ENCODE results near the gene LRP5. TPM values are rescaled to one million over a fixed set of nuclear protein-coding genes. Genes with fewer than 3 reads are reported as not detected.
A peak's percentile ranks its signal among the peaks of the same experiment; 100 is the strongest.

LRP5 gene
- polyA plus RNA-seq (ENCODE audit: insufficient read length in 10 of 10) = 10 to 100 TPM; 38.0 to 66.2 (median 46.8) TPM
- long read RNA-seq, donor 1, full-length matches to known transcripts = 2 of 2 reads
- long read RNA-seq, donor 1, partial matches to known transcripts = 0 of 2 reads
- long read RNA-seq, donor 1, other reads (novel, unspliced or antisense) = 0 of 2 reads
- long read RNA-seq, donor 2, full-length matches to known transcripts = 1 of 1 reads
- long read RNA-seq, donor 2, partial matches to known transcripts = 0 of 1 reads
- long read RNA-seq, donor 2, other reads (novel, unspliced or antisense) = 0 of 1 reads
- long read RNA-seq, donor 3 = 0 reads
- long read RNA-seq, donor 4, full-length matches to known transcripts = 3 of 3 reads
- long read RNA-seq, donor 4, partial matches to known transcripts = 0 of 3 reads
- long read RNA-seq, donor 4, other reads (novel, unspliced or antisense) = 0 of 3 reads
- long read RNA-seq, donor 5 = 0 reads
- long read RNA-seq, donor 6, full-length matches to known transcripts = 1 of 1 reads
- long read RNA-seq, donor 6, partial matches to known transcripts = 0 of 1 reads
- long read RNA-seq, donor 6, other reads (novel, unspliced or antisense) = 0 of 1 reads
- long read RNA-seq, donor 7, full-length matches to known transcripts = 2 of 2 reads
- long read RNA-seq, donor 7, partial matches to known transcripts = 0 of 2 reads
- long read RNA-seq, donor 7, other reads (novel, unspliced or antisense) = 0 of 2 reads
- long read RNA-seq, donor 8, full-length matches to known transcripts = 1 of 1 reads
- long read RNA-seq, donor 8, partial matches to known transcripts = 0 of 1 reads
- long read RNA-seq, donor 8, other reads (novel, unspliced or antisense) = 0 of 1 reads
- long read RNA-seq, donor 9 = 0 reads

DNA sequence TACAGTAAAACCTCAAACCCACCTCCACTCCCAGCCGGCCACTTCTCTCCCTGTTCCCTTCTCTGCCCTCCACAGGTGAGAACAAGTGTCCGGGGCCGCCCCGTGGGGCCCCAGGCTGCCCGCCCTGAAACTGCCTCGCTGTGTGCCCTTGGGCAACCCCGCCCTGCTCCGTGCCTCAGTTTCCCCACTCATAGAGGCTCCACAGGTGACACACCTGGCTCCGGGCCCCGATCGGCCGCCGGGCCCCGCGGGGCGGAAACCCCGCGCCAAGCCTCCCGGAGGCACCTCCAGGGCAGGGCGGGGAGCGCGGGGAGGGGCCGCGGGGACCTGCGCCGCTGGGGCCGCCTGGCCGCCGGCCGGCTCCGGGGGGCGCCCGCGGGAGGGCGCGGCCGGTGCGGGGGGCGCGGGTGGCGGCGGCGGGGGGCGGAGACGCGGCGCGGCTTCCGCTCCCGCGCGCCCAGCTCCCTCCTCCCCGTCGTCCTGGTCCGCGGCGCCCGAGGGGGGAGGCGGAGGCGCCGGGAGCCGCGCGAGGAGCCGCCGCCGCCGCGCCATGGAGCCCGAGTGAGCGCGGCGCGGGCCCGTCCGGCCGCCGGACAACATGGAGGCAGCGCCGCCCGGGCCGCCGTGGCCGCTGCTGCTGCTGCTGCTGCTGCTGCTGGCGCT, at the start of gene LRP5:
TSS of gene LRP5 (plus strand) at position 475 of the 663 bp plus-strand sequence. CDS start at position 599, 124 bp downstream.
- DNase-seq = no peak

DNA sequence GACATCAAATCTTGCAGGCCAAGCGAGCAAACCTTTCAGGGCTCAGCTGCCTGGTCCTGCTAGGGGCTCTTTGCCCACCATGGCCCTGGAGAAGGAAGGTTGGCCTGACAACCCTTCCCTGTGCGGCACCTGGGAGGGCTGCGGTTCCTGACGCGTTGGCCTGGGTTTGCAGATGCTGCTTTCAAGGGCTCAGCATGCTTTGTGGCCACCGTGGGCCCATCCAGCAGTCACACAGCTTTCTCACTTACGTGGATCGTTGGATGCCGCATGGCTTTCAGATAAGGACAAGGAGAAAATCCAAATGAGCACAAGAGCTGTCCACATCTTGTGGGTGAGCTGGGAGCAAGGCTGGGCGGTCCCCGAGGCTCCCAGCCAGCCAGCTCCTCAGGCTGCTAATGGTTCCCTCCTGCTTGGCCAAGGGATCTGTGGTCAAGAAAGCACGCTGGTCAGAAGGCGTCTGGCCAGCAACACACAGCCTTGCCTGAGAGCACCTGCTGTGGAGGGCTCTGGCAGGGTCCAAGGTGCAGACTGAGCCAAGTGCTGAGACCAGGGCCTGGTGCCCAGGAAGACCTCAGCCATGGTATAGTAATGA, 48.9 kb upstream of the LRP5 start:
- DNase-seq = no peak

DNA sequence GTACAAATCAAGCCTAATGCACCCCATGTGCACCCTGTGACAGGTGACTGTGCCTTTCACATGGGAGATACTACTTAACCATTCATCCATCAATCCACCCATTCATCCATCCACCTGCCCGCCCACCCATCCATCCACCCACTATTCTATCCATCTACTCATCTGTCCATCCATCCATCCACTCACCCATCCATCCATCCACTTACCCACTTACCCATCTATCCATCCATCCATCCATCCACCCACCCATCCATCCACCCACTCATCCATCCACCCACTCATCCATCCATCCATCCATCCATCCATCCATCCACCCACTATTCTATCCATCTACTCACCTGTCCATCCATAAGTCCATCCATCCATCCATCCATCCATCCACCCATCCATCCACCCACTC, 48.1 kb upstream of the LRP5 start:
- DNase-seq = no peak

DNA sequence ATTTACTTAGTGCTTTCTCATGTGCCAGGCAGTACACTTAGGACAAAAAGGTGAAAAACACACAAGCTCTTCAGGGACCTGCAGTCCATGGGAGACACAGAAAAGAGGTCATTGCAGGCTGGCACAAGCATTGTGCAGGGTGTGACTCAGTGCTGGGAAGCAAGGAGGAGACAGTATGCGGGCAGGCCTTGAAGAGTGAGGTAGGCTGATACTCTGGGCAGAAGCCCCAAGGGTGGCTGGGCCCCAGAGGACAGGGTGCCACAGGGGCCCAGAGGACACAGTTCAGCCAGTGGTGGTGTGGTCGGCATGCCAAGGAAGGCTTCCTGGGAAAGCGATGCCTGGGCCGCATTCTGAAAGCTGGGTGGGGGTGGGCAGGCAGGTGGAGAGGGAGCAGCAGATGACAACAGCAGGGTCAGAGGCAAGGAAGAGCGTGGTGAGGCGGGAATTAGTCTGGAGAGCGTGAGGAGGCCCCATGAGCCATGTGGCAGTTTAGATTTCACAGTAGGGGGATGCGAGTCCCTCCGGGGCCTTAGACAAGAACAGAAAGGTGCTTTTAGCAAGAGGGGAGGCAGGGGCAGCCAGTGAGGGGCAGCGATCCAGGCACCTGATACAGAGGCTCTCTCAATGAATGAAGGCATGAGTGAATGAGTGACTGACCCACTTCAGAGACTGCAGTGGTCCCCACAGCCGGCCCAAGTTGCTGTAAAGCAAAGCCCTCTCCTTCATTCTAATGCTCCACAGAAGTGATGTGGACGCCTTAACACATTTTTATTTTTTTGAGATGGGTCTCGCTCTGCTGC, 47.5 kb upstream of the LRP5 start:
- no peak for DNase-seq

DNA sequence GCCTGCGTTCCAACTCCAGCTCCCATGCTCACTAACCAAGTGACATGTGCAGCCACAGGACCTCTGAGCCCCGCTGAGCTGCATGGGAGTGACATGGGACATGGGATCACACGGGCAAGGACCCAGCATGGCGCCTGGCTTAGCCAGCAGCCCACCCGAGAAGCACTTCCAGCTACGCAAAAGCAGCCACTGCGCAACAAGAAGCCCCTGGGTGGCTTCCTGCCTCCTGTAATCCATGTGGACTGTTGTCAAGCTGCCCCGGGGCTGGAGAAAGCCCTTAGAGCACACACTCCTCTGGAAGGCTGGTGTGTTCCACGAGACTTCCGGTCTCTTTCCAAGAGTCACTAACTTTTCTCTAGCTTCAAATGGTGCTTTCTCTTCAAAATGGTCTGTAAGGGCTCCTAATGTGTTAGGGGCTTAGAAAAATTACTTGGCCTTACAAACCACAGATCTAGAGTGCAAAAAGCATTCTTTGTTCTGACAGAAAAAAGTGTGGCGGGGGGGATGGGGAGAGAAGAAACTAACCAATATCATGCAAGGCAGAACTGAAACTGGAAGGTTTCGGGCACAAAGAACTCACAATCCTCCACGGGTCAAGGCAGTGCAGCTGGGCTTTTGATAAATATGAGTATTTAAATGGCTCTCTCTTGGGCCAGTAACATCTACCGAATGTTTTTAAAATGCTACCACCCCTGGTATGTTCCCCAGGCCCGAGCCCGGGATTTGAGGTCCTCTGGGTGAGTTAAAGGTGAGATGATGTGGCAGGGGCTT, 46.1 kb upstream of the LRP5 start:
- no peak for DNase-seq

DNA sequence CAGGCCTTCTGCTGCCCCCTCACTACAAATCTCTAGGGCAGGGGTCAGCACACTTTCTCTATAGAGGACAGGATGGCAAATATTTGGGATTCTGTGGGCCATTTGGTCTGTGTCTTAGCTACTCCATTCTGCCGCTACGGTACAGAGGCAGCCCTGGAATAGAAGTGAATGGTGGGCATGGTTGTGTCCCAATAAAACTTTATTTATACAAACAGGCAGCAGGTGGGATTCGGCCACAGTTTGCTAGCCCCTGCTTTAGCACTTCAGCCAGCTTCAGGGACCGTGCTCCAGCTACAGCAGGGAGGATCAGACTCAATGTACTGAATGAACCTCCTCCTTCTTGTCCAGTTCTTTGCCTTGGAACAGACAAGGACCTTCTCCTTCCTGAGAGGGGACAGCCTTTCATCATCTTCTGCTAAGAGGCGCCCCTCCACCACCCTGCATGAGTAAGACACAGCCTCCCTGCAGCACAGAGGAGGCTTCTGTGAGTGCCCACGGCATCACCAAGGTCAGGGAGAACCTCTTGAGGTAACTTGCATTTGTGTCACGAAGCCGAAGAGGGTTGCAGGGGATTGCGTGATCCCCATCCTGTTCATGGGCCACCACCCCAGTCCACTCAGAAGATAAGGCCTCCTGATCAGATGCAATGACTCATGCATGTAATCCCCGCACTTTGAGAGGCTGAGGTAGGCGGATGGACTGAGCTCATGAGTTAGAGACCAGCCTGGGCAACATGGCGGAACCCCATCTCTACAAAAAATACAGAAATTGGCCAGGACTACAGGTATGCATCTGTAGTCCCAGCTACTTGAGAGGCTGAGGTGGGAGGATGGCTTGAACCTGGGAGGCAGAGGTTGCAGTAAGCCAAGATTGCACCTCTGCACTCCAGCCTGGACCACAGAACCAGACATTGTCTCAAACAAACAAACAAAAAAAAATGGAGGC, 45.2 kb upstream of the LRP5 start:
- DNase-seq = no peak

DNA sequence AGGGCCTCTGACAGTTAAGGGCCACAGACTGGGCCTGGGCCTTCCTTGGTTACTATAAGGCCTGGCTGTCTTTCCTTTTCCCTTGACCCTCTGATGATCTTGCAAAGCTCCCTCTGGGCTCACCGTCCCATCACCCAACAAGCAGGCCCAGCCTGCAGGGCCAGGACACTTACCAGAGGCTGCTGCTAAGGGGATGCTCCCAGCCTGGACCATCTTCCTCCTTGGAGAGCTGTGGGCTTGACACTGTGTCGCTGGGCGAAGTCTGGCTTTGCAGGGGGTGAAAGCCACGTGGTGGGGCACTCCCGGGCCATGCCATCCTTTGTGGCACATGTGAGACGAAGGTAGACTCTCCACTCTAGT, 44.5 kb upstream of the LRP5 start:
- no peak for DNase-seq

DNA sequence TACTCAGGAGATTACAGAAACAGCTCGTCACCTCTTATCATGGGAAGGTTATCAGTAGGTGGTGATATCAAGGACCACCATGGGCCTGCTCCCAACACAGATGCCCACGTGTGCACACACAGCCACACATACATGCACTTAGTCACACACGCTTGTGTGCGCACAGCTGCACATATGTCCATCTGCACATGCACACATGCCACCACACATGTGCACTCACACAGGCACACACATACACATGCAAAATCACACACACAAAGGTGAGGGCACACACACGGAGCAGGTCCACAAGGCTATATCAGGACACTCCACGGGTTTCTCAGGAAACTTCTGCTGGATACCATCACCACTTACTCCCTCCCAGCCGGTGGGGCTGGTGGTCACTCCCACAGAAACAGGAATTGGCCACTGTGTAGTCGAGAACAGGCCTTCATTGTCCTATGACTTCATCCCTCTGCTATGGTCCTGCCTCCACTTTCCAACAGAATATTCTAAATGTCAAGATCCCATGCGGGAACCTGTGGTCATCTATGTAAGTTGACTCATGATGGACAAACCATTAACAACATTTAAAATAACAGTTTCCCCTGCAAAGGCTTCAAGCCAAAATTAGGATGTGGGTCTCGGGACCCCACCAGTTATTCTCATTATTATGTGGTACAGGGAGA, 42.8 kb upstream of the LRP5 start:
- DNase-seq = peak in 2 of 3 donors; percentile 24 to 35

DNA sequence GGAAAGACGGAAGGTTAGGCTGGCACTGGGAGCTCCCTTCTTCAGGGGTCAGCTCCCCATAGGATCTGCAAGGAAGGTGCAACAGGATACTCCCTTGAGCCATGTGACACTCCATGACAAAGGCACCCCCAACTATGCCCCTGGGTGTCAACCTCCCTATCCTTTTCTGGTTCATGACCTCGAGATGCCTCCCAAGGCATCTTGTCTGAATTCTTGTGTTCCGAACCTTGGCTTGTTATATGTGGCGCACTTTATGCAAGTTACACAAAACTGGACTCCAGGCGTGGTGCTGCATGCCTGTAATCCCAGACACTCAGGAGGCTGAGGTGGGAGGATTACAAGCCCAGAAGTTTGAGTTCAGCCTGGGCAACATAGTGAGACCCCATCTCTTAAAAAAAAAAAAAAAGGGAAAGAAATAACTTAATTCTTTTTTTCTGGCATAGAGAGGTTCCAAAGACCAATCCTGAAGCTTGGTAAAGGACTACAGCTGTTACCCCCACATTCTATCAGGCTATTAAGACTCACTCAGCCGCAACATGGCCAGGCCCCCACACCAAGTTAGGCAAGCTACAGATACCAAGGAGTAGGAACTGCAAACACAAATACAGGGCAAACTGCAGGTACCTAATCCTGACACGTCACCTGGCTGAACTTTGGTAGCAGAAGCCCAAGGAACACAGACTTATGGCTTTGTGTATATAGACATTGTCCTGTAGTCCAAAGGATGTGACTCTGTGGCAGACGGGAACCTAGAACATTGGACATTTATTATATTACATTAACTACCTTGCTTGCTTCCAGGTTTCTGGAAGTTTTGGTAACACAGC, 42.0 kb upstream of the LRP5 start:
- no peak for DNase-seq

DNA sequence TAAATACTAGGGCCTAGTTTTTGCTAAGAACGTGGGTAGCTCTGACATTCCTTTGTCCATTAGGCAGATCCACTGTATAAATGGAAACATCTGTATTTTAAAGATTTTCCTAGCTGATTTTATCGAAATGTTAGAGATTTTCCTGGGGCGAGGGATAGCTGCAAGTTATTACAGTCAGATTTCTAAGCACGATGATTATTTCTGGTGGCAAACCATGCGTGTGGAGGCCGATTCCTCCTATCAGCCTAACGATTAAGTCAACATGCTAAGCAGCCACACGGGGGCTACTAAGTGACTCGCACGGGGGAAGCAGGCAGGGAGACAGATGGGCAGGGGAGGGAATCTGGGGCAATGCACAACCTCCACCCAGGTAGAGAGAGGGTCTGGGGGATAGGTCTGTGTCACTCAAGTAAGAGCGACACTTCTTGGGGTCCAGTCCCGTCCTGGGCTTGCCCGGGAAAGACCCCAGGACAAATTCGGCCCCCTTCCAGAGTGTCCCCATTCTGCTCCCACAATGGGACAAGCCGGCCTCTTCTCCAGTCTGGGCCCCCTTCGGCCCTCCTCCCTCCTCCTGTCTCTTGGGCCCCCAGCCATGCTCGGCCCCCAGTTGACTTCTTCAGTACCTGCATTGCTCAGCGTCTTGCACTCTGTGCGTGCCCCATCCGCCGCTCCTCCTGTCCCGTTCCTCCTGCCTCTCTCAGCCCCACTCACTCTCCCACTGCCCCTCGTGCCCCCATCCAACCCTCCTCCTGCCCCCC, 41.2 kb upstream of the LRP5 start:
- peak; percentile 64 to 87 (median 69) for DNase-seq

DNA sequence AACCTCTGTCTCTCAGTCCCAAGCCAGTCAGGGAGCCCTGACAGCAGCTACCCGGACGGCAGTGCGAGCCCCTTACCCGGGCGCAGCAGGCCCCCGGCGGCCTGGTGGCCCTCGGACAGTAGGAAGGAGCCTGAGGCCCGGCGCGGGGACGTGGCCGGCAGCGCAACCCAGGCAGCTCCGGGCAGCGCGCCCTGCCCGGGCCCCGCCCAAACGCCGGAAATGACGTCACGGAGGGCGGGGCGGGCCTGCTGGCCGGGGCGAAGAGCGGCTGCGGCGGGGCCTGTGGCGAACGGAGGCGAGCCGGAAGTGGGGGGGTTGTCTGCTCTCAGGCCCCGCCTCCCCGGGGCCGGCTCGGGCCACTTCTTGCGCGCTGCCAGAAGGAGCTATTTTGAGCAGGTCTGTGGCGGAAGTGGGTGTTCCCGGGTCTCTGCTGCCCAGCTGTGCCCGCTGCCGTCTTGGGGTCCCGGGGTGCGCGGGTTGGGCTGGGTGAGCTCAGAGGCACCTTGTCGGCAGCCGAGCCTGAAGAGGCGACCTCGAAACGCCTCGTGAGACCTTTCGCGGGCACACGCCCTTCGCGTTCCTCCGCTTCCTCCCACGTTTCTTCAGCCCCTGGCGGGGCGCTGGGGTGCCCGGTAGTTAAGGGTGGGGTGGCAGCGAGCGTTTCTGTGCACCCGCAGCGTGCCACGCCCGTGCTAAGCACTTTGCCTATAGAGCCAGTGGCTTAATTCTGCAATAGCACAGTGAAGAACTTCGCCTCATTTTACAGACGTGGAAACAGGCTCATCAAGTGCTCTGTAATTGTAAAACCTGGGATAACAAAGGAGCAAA, 40.4 kb upstream of the LRP5 start, which contains the start of gene C11orf24:
TSS of gene C11orf24 (minus strand) at position 193 of the 828 bp plus-strand sequence. CDS start 8,206 bp downstream, outside the sequence.
- DNase-seq = peak; percentile 95 to 98 (median 96)

DNA sequence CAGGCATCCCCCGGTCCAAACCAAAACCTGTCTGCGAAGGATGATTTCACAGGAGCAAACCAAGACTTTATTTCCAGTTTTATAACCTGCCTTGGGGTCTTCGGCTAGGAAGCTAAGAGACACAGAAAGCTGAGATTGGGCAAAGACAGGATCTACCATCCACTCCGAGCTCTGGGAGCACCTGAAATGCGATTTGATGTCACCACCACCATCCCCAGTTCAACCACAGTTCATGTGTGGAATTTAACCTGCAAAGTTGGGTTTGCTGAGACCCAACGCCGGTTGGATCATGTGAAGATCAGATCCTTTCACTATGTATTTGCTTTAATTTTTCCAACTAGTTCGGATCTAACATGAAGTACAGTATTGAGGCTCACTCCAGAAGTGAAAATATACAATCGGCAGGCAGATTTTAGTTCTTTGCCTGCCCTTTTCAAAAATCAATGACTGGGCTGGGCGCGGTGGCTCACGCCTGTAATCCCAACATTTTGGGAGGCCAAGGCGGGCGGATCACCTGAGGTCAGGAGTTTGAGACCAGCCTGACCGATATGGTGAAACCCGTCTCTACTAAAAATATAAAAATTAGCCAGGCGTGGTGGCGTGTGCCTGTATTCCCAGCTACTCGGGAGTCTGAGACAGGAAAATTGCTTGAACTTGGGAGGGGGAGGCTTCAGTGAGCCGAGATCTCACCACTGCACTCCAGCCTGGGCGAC, 39.2 kb upstream of the LRP5 start:
- no peak for DNase-seq

DNA sequence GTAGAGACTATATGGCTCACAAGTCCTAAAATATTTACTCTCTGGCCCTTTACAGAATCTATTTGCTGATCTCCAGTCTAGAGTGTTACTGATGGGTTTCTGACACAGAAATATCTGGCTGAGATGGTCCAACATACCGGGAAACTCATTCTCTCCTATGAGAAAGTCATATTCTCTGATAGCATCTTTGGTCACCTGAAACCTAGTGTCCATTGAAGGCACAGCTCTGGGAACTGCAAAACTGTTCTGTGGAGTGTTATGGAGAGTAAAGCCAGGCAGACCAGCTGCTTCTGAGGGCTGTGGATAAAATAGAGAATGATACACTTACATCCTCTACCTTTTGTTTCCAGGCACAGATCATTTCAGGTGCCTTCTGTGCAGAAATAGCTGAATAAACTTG, 38.1 kb upstream of the LRP5 start:
- no peak for DNase-seq

DNA sequence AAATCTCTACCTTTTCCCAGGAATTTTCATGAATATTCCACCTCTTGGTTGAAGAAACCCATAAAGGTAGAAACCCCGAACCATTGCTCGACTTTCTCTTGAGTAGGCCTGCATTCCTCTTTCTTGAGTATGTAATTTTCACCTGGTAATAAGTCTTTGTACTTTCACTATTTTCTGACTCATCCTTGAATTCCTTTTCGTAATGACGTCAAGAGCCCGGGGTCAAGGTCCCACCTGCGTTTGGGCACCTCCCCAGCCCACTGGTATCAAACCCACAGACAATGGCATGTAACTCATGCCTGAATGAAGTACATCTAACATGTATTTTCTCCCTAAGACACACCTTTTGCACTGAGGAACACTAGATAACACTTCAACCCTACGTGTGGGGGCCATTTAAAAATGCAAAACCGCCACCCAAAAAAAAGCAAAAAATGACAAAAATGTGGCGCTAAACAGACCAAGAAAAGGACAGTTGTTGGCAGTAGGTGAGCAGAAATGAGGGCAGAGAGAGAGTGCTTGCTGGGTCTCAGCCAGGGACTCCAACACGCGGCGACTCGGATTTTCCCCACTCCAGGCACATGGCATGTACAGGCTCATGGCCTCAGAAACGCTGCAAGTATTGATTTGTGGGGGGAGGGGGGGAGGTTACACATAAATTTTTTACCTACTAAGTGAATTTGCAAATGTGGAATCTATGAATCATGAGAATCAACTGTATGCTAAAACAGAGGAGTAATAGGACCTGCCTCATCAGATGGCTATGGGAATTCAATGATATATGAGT, 36.5 kb upstream of the LRP5 start:
- no peak for DNase-seq

Measured in muscle of back (tissue), 13 donors.